Choroid plexus epithelial cell (primary cell): Measurements from ENCODE around the gene EIF5.
A peak's percentile ranks its signal among the peaks of the same experiment; 100 is the strongest.

Source experiments
- DNase-seq: peaks from one replicate; pipeline ENCODE4 v3.0.0-alpha.2; 2010; ENCODE audit warnings: low read depth
- H3K4me3 ChIP-seq: 2 replicates; pipeline ENCODE4 v1.5.1; 2011; ENCODE audit warnings: low read depth, mild to moderate bottlenecking, control low read depth, low read length, moderate library complexity
- TF ChIP-seq, protein P1 (sequence below): conservative IDR thresholded peaks from 2 replicates; pipeline ENCODE4 v1.5.1; 2011; ENCODE audit warnings: low read depth, mild to moderate bottlenecking, control low read depth, inconsistent platforms, low read length, moderate library complexity

EIF5 gene

DNA sequence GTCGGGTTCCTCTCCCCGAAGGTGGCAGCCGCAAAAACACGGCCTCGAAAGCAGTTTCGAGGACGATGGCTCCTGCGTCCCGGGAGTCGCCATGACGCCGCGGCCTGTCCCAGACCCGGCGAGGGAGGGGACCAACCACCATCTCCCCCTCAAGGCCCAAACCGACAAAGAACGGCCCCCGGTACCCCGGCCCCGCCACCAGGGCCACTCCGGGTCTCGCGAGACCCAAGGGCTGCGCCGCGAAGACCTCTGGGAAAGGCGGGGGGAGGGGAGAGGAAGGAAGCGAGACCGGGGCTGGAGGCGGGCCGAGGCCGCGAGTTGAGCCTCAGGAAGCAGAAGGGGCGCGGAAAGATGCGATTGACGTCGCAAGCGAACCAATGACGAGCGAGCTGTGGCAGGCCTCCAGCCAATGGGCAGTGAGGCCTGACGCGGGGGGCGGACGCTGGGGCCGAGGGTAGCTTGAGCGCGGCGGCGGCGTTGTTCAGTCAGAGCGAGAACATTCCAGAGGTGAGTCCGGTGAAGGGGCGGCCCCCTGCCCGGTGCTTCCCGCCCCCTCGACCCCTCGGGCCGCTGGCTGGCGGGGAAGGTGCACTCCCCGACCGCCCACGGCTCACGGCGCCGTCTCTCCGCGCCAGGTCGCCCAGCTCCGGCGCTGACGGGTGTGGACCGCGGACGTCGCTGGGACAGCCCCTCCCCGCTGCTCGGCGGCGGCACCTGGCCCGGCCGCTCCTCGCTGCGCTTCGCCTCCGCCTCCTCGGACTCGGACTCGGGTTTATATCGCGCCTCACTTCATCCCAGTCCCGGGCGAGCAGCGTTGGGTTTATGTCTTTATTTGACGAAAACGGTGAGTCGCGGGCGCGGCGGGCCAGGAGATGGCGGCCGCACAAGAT lies at the start of gene EIF5:
EIF5 (plus strand) TSS at position 484 of the 890 bp plus-strand sequence. CDS start 1,624 bp downstream, outside the sequence.
- TF ChIP-seq, protein P1, sequence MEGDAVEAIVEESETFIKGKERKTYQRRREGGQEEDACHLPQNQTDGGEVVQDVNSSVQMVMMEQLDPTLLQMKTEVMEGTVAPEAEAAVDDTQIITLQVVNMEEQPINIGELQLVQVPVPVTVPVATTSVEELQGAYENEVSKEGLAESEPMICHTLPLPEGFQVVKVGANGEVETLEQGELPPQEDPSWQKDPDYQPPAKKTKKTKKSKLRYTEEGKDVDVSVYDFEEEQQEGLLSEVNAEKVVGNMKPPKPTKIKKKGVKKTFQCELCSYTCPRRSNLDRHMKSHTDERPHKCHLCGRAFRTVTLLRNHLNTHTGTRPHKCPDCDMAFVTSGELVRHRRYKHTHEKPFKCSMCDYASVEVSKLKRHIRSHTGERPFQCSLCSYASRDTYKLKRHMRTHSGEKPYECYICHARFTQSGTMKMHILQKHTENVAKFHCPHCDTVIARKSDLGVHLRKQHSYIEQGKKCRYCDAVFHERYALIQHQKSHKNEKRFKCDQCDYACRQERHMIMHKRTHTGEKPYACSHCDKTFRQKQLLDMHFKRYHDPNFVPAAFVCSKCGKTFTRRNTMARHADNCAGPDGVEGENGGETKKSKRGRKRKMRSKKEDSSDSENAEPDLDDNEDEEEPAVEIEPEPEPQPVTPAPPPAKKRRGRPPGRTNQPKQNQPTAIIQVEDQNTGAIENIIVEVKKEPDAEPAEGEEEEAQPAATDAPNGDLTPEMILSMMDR, result peak; percentile 37
- DNase-seq, result peak; percentile 99
- H3K4me3 ChIP-seq, result peak within 1 kb of the TSS; percentile 84

DNA sequence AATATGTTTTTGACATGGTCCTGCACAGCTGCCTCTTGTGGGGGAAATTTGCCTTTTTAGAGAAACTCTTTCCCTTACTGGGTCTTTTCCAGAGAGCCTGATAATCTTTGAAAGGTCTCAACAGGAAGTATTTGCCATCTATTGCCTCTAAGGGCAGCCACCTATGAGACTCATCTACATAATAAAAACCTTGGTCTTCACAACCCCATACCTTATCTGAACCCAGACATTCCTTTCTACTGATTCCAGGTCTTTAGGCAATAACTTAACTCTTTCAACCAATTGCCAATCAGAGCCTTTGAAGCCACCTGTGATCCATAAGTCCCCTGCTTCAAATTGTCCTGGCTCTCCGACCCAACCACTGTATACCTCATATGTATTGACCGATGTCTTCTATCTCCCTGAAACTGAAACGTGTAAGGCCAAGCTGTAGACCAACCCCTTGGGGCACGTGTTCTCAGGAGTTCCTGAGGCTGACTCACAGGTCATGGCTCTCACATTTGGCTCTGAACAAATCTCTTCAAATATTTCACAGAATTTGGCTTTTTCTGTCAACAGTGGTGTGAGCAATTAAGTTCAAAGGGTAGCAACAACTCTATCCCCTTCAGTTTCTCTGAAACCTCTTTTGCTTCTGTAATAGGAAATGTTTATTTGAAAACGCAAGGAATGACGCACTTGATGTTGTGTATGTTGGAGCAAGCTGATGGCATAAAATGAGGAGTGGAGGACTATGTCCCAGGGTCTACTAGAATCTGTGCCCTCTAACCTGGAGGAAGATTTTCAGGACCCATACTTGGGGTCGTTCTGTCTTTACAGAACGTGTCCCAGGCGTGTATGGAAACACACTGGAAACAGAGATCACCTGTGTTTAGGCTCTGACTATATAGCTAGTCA lies 49.2 kb upstream of the EIF5 start:
- H3K4me3 ChIP-seq, result no peak overlapping the region

DNA sequence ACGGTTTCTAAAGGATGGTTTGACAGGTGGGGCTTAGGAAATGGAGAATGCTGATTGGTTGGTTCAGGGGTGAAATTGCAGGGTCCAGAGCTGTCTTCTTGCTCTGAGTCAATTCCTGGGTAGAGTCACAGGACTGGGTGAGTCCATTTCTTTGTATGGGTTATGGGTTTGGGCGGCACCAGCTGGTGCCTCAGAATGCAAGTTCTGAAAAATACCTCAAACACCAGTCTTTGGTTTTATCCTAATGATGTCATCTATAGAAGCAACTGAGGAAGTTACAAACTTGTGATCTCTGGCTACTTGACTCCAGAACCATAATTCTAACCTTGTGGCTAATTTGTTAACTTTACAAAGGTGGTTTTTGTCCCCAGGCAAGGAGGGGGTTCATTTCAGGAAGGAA lies 47.6 kb upstream of the EIF5 start:
- DNase-seq, result no peak
- H3K4me3 ChIP-seq, result no peak overlapping the region
- TF ChIP-seq, protein P1, result no peak

More for the DNA sequence above, 49.2 kb upstream of the EIF5 start:
- TF ChIP-seq, protein P1, result no peak
- peak; percentile 72 for DNase-seq

DNA sequence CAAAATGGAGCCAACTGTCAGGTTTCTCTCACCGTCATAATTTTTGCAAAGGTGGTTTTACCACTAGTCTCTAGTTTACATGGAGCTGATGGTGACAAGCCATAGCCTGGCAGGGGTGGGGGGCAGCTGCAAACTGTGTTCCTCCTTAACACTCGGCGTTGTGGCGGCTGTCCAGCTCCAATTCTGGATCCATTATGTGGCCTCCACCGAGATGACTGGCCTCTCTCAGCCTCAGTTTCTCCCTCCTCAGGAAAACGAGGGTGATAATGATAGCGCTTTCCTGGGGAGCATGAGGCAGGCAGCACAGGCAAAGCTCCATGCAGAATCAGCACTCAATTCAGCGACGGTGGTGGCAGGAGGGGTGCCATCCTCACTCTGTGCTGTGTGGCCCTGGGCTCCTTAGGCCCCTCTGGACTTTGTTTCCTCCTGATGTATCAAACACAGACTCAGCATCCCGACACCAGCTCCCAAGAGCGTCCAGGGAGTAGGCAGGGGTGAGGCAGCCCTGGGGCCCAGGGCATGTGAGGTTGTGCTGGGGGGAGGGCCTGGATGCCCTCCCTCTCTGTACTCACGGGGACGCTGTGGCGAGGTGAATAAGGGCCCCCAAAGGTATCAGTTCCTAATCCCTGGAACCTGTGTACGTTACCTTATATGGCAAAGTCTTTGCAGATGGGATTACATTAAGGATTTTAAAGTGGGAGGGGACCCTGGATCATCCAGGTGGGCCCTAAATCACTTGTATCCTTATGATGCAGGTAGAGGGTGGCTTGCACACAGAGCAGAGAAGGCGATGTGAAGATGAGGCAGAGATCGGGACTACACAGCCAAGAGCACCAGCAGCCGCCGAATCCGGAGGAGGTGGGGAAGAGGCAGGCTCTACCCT lies 46.8 kb upstream of the EIF5 start:
- DNase-seq, result no peak
- TF ChIP-seq, protein P1, result no peak
- no peak overlapping the region for H3K4me3 ChIP-seq

DNA sequence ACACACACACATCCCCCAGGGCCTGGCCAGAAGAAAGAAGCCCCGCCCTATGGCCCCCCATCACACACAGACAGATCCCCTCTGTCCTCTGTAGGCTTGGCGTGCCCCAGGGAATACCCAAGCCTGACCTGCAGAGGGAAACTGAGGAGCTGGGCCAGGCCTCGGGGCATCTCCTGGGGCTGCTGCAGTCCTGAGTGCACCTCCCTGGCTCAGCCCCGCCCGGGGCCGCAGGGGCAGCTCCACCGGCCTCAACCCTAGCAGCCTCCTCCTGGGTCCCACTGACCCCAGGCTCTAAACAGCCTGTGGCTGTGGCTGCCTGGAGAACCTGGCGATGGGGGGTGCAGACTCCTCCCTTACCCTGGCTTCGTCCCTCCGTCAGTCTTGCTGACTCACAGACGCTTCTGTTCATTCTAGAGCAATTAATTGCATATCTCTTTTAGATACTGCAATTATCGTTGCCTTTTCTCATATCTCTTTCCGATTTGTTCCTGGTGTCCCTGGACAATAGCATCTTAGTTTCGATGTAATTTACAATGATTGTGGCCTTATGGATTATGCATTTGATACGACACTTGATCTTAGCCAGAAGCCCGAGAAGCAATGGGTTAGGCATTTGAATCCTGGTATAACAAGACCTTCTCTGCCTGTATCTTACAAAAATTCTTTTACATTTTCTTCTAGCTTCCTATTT lies 45.8 kb upstream of the EIF5 start:
- no peak overlapping the region for H3K4me3 ChIP-seq
- DNase-seq, result no peak
- TF ChIP-seq, protein P1, result no peak

DNA sequence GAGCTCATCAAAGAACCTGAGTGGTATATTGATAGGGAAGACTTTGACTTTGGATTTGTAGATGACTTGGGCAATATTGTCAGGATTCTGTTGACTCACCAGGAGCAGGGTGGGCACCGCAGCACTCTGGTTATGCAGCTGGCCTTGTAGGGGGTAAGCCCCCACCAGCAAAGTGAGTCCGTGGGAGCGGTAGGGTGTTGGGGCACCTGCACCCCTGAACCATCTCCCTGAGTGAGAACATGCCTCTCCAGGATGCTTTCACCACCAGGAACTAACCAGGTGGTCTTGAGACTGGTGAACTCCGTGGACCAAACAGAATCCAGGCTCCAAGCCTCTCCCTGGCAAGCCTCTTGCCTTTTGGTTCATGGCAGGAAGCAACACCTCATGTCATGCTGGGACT lies 44.0 kb upstream of the EIF5 start:
- H3K4me3 ChIP-seq, result no peak overlapping the region
- TF ChIP-seq, protein P1, result no peak
- DNase-seq, result no peak
